H7 (cell line): ENCODE data around the gene SLC39A11. TPM values are rescaled to one million over a fixed set of nuclear protein-coding genes. Genes with fewer than 3 reads are reported as not detected.

Experiments used
- DNase-seq: peaks from one replicate; pipeline ENCODE4 v3.0.0; 2012
- H3K27me3 ChIP-seq: 2 replicates; pipeline ENCODE4 v1.6.0; 2011; ENCODE audit warnings: mild to moderate bottlenecking, low read length; ENCODE audit not compliant: control insufficient read depth, insufficient read depth
- H3K36me3 ChIP-seq: replicated peaks from 2 replicates; pipeline ENCODE4 v1.5.1; 2011; ENCODE audit warnings: low read length; ENCODE audit not compliant: control insufficient read depth, insufficient read depth
- H3K4me3 ChIP-seq: 2 replicates; pipeline ENCODE4 v1.5.1; 2011; ENCODE audit warnings: low read depth, mild to moderate bottlenecking, control low read depth, low read length, moderate library complexity; ENCODE audit not compliant: insufficient read depth
- total RNA-seq: library from RNA; depleted of rRNA; stranded (reverse); fragments of >200 nt; shearing (Covaris generic); gene quantifications from 2 replicates; pipeline ENCODE4 v1.2.3, GENCODE V29; 2014

The SLC39A11 gene
- total RNA-seq, 1 experiment from 2014 or later = 6.8 TPM

GRCh38 chr17:72984926-72985325, 107.6 kb downstream of the SLC39A11 start:
- no peak for DNase-seq

GRCh38 chr17:72984145-72984925, 108.2 kb downstream of the SLC39A11 start:
- Histone ChIP-seq H3K27me3 (no peaks in the 10 kb centered on the region), H3K4me3 (no peak overlapping the region), H3K36me3 (no peaks in the 10 kb centered on the region)
- no peak for DNase-seq

More at GRCh38 chr17:72984926-72985325, 107.6 kb downstream of the SLC39A11 start:
- Histone ChIP-seq H3K27me3 (no peaks in the 10 kb centered on the region), H3K36me3 (no peaks in the 10 kb centered on the region), H3K4me3 (no peak overlapping the region)

GRCh38 chr17:72982680-72983079, 109.8 kb downstream of the SLC39A11 start:
- Histone ChIP-seq H3K27me3 (no peaks in the 10 kb centered on the region), H3K36me3 (no peaks in the 10 kb centered on the region), H3K4me3 (no peak overlapping the region)
- no peak for DNase-seq

GRCh38 chr17:72978593-72979218, 113.8 kb downstream of the SLC39A11 start:
- H3K4me3 ChIP-seq = no peak overlapping the region
- no peak for DNase-seq
- H3K36me3 ChIP-seq = no peaks in the 10 kb centered on the region
- no peaks in the 10 kb centered on the region for H3K27me3 ChIP-seq

GRCh38 chr17:72977771-72978417, 114.6 kb downstream of the SLC39A11 start:
- H3K4me3 ChIP-seq = no peak overlapping the region
- H3K36me3 ChIP-seq = no peaks in the 10 kb centered on the region
- no peak for DNase-seq
- no peaks in the 10 kb centered on the region for H3K27me3 ChIP-seq

GRCh38 chr17:72976971-72977770, 115.3 kb downstream of the SLC39A11 start:
- no peaks in the 10 kb centered on the region for H3K36me3 ChIP-seq

GRCh38 chr17:72975509-72975908, 117.0 kb downstream of the SLC39A11 start:
- DNase-seq = no peak
- Histone ChIP-seq H3K27me3 (no peaks in the 10 kb centered on the region), H3K4me3 (no peak overlapping the region), H3K36me3 (no peaks in the 10 kb centered on the region)

More at GRCh38 chr17:72976971-72977770, 115.3 kb downstream of the SLC39A11 start:
- Histone ChIP-seq H3K4me3 (no peak overlapping the region), H3K27me3 (no peaks in the 10 kb centered on the region)
- no peak for DNase-seq

- Histone ChIP-seq H3K27me3 (no peaks in the 10 kb centered on the region), H3K4me3 (no peak overlapping the region), H3K36me3 (no peaks in the 10 kb centered on the region)
- no peak for DNase-seq
Measured at GRCh38 chr17:72974605-72975232, 117.8 kb downstream of the SLC39A11 start.

GRCh38 chr17:72972263-72972951, 120.1 kb downstream of the SLC39A11 start:
- Histone ChIP-seq H3K36me3 (no peaks in the 10 kb centered on the region), H3K27me3 (no peaks in the 10 kb centered on the region), H3K4me3 (no peak overlapping the region)
- no peak for DNase-seq

GRCh38 chr17:72971226-72971880, 121.1 kb downstream of the SLC39A11 start:
- Histone ChIP-seq H3K4me3 (no peak overlapping the region), H3K27me3 (no peaks in the 10 kb centered on the region), H3K36me3 (no peaks in the 10 kb centered on the region)
- no peak for DNase-seq

GRCh38 chr17:72970797-72971196, 121.7 kb downstream of the SLC39A11 start:
- Histone ChIP-seq H3K36me3 (no peaks in the 10 kb centered on the region), H3K4me3 (no peak overlapping the region), H3K27me3 (no peaks in the 10 kb centered on the region)
- DNase-seq = no peak

- Histone ChIP-seq H3K27me3 (no peaks in the 10 kb centered on the region), H3K4me3 (no peak overlapping the region), H3K36me3 (no peaks in the 10 kb centered on the region)
- no peak for DNase-seq
Measured at GRCh38 chr17:72970246-72970645, 122.2 kb downstream of the SLC39A11 start.

GRCh38 chr17:72969293-72969906, 123.1 kb downstream of the SLC39A11 start:
- no peak for DNase-seq
- H3K36me3 ChIP-seq = no peaks in the 10 kb centered on the region
- H3K4me3 ChIP-seq = no peak overlapping the region
- H3K27me3 ChIP-seq = no peaks in the 10 kb centered on the region
